T-helper 2 cell (primary cell): ENCODE measurements around the gene ZNF70.

Experiments used
- DNase-seq, 5 experiments: peaks; one replicate each; pipeline versions ENCODE4 v3.0.0 to v3.0.0-alpha.2; 2012 to 2022

The ZNF70 gene

DNA sequence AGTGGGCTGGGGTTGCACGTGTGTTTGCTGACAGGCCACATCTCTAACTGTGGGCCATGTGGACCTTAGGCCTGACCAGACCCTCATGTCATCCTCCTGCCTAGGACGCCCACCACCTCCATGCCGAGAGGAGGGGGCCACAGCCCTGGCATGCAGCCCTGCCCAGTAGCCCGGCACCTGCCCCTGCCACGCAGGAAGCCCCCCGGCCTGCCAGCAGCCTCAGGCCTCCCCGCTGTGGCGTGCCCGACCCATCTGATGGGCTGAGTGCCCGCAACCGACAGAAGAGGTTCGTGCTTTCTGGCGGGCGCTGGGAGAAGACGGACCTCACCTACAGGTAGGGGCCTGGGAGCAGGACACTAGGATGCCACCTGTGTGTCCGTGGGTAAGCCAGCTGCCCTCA is 28.2 kb upstream of the ZNF70 start:
- no peak for DNase-seq

DNA sequence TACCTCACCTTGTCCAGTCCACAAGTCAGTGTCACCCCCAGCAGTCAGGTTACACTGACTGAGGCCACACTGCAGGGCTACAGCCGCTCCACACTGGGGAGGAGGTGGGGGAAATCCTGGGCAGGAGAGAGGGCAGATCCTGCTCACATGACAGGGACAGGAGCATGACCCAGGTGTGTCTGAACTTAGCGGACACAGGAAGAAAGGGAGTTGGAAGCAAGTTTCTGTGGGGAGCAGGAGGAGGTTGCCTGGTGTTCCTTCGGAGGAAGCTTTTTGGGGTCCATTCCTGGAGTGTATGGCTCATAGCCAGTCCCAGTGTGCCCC is 27.6 kb upstream of the ZNF70 start:
- no peak for DNase-seq

DNA sequence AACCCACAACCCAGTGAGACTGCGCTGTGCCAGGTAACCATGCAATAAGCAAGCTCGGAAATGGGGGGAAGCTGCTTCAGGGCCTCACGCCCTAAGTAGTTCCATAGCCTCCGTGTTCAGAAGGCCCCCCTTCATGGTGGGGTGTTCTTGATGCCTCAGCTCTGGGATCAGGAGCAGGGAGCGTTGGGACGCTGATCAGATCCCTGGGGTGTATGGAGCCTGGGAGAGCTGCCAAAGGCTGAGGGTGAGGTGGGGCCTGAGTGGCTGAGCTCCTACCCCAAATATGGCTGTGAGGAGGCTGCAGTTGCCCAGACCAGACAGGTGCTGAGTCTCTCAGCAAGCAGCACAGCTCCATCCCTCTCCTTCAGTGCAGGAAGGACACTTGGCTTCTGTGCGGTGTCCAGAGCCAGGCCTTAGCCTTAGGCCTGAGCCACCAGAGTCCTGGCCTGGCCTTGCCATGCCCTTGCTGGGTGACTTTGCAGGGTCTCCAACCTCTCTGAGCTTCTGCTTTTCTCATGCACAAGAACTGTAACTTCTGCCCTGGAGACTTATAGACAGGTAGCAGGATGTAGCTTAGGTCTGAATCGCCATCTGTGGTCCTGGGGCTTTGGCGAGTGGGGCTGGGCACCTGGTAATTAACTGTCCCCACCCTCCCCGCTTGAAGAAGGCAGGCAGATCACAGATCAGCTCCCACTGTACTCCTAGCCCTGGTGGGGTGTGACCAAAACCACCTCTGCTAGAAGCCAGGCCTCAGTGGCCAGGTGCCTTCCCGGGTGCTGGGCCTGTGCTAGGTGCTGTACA is 27.1 kb upstream of the ZNF70 start:
- no peak for DNase-seq

DNA sequence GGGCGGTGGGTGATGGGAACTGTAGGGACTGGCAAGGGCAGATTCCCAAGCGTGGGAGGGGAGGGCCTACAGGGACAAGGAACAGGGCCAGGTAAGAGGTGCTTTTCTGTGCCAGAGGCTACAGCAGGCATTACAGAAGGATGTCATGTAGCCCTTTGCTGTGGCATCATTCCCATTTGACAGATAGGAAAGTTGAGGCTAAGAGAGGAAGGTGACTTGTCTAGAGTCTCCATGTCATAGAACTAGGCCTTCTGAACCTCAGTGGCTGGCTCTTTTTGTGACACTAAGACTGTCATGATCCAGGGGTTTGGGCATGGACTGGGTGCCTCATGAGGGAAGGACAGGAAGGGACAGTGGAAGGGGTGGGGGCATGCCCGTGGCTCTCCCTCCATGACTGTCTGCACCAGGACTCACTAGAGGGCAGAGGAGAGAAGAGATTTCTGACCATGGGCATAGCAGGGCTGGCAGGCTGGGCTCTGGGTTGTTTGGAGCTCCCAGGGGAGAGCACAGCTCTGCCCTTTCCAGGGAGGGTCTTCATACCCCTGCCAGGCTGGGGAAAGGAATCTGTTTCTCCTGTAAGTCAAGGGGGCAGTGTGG is 25.0 kb upstream of the ZNF70 start:
- DNase-seq, result no peak

DNA sequence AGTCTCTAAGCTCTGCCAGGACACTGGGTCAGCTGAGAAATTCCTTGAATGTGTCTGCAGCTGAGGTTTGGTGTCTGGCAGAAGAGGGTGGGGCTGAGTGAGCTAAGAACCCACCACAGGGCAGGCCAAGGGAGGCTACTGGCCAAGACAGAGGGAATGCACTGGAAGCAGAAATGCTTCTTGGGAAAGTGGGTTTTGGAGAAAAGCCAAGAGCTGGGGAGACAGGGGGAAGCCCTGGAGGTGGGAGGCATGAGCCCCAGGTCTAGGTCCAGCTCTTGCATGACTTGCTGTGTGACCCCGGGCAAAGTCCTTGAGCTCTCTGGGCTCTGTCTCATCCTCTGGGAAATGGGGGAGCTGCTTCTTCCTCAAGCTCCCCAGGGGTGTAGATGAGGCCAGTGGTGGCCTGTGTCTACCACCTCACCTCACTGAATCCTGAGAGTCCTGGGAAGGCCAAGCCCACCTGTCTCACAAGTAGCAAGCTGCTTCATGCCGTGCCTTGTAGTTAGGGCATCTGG is 24.1 kb upstream of the ZNF70 start:
- no peak for DNase-seq

DNA sequence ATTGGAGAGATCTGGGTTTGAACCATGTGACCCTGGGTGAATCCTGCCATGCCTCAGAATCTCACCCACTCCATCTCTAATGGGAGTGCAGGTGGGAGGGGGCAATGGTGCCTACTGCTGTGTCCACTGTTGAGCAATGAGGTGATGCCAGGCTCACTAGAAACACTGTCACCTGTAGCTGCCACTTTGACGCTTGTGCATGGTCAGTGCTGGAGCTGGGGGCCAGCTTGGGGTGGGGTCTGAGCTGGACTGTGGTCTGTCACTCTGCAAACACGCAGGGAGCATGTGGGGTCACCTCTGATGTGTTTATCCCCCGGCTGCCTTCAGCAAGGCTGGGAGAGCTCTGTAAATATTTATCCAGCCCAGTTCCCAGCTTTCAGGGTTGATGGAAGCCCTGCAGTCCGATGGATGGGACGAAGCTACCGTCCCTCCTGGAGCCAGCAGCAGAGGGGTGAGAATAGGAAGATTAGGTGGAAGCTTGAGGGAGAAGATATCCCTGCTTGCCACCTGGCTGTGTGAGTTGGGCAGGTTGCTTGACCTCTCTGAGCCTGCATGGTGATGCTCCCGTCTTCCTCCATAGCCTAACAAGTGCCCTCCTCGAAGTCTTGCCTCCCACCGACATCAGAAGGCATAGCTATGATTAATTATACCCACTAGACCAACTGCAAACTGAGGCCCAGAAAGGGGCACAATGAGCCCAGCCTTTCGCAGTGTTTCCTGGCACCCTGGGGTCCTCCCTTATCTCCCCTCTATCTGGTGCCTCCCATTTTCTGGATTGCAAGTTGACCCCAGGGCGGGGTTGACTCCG is 23.4 kb upstream of the ZNF70 start:
- no peak for DNase-seq

DNA sequence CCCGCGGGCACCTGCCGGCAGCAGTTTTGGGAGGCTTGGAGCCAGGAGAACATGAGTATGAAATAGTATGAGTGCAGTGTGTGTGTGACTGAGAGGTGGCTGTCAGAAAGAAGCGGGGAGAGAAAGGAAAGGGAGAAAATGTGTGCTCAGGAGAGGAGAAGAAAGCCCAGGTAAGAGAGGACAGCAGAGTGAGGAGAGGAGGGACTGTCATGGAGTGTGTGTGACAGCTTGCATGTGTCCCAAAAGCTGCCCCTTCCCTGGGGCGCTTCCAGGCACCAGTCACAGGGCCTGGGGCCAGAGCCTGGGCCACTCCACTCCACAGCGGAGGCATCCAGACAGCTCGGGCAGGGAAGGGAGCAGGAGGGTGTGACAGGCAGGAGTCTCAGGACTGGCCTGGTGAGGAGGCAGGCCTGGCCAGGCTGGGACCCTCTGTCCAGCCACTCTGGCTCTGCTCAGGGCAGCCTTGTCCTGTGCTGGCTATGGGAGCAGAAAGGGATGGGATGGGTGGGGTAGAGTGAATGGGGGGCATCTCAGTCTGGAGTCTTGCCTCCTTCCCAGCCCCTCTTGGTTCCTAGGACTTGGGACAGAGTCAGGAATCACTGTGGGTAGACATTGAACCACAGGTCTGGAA is 22.7 kb upstream of the ZNF70 start:
- no peak for DNase-seq

DNA sequence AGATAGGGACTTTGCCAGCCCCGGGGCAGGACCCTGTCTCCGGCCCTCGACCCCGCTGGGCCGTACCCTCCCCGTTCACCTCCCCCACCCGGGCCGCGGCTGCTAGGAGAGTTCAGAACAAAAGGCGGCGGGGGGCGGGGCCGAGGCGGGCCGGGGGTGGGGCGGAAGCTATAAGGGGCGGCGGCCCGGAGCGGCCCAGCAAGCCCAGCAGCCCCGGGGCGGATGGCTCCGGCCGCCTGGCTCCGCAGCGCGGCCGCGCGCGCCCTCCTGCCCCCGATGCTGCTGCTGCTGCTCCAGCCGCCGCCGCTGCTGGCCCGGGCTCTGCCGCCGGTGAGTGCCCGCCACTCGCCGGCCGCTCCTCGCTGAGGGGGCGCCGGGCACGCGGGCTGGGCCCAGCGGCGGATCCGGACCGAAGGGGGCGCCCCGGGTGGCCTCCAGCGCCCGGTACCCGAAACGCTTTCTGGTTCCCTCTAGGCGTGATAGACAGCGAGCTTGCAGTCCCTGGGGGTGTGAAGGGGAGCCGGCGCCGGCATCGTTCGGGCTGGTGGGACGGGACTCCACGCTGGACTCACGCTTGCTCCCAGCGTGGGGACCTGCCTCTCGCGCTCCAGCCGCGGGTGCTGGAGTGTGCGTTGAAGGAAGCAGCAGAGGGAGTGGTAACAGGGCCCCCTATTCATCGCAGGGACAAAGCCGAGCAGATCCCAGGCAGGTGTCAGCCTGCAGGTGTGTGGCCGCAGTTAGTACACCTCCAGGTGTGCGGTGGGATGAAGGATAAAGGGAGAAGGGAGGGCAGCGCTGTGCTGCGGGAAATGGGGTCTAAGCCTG is 21.9 kb upstream of the ZNF70 start, which contains the start of gene MMP11:
Gene MMP11 (plus strand): TSS at position 201 of the 825 bp plus-strand sequence. CDS start 22 bp downstream, at position 223.
- DNase-seq, result peak in 4 of 5 experiments; percentile 32 to 42 (median 40)

DNA sequence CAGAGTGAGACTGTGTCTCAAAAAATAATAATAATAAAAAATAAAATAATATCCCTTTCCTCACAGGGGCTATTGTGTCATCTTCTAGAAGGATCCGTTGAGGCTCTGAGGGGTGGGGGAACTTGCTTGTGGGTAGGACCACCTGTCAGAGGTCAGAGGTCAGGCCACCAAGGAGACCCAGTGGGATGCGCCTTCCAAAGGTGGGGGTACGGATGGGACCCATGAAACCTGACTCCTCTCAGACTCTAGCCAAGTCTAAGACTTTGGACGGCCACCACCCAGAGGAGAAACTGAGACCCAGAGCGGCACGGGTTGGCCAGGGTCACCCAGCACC is 21.4 kb upstream of the ZNF70 start:
- no peak for DNase-seq

DNA sequence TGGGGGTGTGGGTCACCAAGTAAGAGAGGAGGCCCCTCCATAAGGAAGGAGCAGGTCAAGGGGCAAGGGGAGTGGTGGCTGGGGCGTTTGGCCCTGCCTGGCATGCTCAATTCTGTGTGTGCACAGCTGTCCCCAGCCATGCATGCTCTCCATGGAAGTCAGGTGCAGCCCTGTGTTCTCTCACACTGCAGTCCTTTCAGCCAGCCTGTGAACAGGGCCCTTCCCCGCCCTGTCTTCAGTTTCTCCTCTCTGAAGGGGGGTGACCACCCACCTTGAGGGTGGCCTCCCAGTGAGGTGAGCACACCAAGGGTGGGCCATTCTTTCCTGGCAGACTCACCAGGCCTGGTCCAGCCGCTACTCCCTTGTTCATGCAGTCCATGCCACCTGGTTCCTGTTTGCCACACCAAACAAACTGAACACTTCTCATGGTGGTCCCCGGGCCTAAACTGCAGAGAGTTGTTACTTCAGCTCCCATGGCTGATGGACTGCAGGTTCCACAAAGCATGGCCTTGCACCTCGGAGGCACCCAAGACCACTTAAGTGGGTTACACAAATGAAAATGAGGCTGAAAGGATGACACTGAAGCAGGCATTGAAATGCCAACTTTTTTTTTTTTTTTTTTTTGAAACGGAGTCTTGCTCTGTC is 18.5 kb upstream of the ZNF70 start:
- no peak for DNase-seq

DNA sequence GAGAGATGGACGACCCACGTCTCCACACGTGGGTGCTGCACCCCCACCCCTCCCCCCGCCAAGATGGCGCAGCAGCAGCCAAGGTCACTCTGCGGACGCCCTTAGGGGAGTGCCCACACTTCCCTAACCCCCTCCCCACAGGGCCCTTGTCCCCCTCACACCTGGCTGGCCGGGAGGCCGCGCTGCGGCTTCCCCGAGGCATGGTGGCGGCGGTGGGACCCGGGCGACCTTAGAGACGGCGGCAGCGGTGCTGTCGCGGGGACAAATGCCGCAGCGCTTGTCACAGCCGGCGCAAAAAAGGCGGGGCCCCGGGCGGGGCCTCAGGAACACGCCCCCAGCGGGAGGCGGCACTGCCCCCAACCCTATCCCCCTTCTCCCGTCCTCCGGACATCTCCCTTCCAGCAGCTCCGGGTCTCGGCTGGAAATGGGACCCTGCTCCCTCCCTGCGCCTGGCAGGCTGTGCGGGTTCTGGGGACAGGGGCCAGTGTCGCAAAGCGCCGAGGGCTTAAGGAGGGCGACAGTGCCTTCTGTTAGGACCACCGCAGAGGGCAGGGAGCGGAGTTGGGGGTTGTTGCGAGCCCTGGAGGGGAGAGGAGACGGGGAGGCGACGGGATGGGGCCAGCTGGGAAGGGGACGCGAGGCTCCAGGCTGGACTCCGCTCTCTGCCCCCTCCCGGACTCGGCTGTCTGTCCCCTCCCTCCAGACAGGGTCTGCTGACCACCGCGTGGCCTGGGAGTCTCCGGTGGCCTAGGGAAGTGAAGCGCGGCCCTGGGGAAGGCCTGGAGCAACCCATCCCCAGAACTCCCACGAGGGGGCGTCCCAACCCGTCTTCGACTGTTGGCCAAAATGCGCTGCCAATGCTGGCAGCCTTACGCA is 17.0 kb upstream of the ZNF70 start, which contains the start of gene CHCHD10:
Gene CHCHD10 (minus strand): TSS at position 300 of the 876 bp plus-strand sequence. CDS start 98 bp downstream, at position 202.
- DNase-seq, result peak; percentile 53 to 80 (median 62)

DNA sequence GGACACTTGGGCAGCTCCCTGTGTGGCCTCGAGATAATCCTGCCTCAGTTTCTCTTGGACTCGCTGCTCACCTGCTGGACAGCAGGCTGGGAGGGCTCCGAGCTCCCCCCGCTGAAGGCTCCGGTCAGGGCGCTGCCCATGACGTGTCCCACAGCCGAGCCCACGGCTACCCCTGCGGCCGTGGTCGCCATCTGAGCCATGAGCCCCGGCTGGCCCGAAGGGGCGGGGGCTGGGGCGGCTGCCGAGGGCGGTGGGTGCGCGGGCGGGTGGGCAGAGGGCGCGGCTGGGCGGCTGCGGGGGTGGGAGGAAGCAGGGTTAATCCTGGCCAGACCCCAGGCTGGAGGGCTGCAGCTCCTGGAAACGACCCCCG is 16.4 kb upstream of the ZNF70 start:
- DNase-seq, result no peak

DNA sequence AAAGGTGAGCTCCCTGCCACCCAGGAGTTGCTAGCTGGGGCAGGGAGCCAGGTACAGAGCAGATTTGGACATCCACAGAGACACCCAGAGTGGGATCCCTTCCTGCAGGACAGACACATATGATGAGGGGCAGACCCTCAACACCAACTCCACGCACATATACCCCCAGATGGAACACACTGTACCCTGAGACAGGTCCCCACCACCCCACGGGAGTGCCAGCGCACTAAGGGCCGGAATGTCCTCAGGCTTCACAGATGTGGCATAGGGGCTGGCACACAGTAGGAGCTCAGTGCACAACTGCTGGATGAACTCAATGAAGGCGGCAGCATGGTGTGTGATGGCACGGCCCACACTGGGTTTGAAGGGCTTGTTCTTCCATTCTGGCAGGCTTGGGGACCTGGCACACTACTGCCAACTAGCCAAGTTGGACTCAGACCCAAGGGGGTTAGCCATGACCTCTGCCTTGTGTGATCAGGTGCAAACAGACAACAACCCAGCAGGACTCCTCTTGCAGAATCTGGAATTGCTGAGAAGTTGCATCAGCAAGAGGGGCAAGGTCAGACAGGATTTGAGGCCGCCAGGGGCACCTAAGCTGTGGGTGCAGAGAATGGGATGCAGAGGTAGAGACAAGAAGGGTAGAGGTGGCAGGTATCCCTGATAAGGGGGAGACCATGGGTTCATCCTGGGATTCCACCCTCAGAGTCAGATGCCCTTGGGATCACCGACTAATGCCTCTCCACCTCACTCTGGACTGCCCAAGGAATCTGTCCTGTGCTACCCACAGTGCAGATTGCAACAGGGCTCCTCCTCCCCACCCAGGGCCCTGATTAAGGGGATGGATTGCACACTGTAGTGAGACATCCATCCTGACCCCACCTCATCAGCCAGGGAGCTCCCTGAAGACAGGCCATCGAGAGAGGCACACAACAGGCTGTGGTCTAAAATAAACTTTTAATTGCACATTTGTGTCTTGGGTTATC is 14.3 kb upstream of the ZNF70 start:
- DNase-seq, result no peak

DNA sequence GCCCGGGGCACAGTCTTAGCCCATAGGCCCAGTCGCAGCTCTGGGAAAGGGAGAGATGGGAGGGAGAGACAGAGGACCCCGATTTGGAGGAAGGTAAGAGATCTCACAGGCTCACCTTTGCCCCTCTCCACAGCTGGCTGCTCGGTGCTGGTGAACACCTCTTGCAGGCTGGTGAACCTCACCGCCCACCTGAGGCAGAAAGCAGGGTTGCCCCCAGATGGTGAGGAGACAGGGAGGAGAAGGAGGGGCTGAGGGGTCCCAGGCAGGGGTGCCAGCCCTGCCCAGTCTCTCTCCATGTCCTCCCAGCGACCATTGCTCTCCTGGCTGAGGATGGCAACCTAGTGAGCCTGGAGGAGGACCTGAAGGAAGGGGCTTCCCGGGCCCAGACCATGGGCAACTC is 13.0 kb upstream of the ZNF70 start:
- no peak for DNase-seq

DNA sequence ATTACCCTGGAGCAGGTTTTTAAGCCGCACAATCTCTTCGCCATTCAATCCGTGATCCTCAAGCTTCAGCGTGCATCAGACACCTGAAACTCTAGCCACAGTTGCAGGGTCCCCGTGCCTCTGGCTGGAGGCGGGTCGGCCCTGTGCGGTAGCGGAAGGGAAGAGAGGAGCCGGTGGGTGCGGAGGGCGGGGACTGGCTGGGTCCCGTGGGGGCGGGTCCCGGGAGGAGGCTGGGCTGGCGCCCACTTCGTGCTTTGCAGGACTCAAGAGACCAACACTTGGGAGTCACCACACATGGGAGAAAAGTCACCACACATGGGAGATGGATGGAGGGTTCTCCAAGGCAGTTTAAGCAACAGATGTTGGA is 12.7 kb upstream of the ZNF70 start:
- DNase-seq, result peak in 3 of 5 experiments; percentile 23 to 33 (median 26)

DNA sequence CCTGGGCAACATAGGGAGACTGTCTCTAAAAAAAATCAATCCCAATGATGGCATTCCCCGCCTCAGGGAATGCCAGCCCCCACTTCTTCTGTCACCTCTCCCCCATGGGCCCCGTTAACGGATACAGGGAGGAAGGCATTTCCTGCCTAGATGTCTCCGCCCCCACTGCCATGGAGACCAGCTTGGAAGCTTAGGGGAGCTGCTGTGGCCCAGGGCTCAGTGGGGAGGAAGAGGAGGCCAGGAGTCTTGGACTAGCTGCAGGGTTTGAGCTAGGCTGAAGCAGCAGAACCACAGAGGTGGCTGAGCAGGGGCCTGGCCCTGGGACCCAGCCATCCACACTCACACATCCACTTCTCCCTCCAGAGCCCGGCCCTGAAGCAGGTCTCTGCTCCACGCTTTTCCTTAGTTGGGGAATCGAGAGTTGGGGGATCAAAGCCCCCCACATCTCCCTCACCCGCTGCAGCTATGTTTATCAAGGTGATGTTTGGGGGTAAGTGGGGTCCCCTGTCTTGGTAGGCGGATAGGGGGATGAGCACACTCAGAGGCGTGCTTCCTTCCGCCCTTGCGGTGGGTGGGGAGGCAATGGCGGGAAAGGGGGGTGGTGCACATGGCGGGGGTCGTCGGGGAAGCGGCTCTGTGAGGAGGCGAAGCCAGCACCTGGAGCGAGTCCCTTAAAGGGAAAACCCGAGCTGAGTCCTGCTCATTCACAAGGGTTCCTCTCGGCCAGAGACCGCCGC is 12.1 kb upstream of the ZNF70 start, which contains the start of gene C22orf15:
Gene C22orf15 (plus strand): TSS at position 149 of the 737 bp plus-strand sequence. CDS start 317 bp downstream, at position 466.
- no peak for DNase-seq

DNA sequence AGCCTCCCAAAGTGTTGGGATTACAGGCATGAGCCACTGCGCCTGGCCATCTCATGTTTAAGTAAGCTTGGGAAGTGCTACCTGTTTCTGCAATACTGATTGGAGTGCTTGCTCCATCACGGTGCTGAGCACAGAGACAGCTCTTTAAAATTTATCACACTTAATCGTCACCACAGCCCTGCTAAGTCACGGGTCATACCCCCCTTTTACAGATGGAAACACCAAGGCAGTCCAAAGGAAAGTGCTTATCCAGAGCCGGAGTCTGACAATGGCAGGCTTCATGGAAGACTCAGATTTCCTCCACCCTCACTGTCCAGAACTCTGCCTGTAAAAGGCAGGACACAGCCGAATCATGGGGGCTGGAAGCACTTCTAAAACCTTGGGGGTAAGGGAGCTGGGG is 9.1 kb upstream of the ZNF70 start:
- no peak for DNase-seq

DNA sequence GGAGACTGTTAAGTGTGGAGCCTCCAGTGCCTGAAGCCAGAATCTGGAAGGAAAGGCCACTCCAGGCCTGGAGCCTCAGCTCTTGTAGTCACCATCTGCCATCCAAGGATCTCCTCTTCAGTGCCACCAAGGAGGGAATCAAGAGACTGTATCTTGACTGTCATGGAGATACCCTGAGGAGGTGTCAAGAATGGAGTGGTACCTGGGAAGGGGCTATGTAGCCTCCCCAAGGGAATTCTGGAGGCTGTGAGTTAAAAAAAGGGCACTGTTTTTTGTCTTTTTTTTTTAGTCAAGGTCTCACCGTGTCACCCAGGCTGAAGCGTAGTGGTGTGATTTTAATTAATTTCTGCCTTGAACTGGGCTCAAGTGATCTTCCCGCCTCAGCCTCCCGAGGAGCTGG is 8.7 kb upstream of the ZNF70 start:
- no peak for DNase-seq
